DOHH2 (cell line): ENCODE results near the gene SPATA24.
"Not testable (repeated sequence)": the region's sequence is repeated elsewhere in the genome, so short reads cannot be mapped to it uniquely, and the experiment has no call there.

Experiments used
- EZH2phosphoT487 ChIP-seq: fragments of 200-600 bp; sonication (generic); IDR thresholded peaks from 2 replicates; pipeline ENCODE4 v1.6.1; 2017; ENCODE audit warnings: borderline replicate concordance, mild to moderate bottlenecking, antibody characterized with exemption, low read length, moderate library complexity, mixed read lengths
- TF ChIP-seq, protein P1 (sequence below): fragments of 200-600 bp; sonication (generic); IDR thresholded peaks from one replicate; pipeline ENCODE4 v1.5.1; 2014; ENCODE audit warnings: antibody characterized with exemption, mild to moderate bottlenecking, low read depth, low read length; ENCODE audit not compliant: poor library complexity, severe bottlenecking

DNA sequence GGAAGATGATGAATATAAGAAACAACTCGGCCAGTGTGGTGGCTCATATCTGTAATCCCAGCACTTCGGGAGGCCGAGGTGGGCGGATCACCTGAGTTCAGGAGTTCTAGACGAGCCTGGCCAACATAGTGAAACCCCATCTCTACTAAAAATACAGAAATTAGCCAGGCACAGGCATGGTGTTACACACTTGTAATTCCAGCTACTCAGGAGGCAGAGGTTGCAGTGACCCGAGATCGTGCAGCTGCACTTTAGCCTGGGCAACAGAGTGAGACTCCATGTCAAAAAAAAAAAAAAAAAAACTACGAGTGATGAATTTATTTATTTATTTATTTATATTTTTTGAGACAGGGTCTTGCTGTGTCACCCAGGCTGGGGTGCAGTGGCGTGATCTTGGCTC, 56.0 kb downstream of the SPATA24 start:
- TF ChIP-seq, protein P1, sequence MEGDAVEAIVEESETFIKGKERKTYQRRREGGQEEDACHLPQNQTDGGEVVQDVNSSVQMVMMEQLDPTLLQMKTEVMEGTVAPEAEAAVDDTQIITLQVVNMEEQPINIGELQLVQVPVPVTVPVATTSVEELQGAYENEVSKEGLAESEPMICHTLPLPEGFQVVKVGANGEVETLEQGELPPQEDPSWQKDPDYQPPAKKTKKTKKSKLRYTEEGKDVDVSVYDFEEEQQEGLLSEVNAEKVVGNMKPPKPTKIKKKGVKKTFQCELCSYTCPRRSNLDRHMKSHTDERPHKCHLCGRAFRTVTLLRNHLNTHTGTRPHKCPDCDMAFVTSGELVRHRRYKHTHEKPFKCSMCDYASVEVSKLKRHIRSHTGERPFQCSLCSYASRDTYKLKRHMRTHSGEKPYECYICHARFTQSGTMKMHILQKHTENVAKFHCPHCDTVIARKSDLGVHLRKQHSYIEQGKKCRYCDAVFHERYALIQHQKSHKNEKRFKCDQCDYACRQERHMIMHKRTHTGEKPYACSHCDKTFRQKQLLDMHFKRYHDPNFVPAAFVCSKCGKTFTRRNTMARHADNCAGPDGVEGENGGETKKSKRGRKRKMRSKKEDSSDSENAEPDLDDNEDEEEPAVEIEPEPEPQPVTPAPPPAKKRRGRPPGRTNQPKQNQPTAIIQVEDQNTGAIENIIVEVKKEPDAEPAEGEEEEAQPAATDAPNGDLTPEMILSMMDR = not testable (repeated sequence)
- TF ChIP-seq EZH2phosphoT487 = not testable (repeated sequence)
